GM21723 (cell line): ENCODE measurements around the gene DDX31.

Experiments
- ATAC-seq: cut with Tn5 transposase; IDR thresholded peaks from one replicate; pipeline ENCODE4 v1.9.1; 2021; ENCODE audit warnings: mild to moderate bottlenecking, moderate library complexity; ENCODE audit not compliant: unreplicated experiment

Gene DDX31

DNA sequence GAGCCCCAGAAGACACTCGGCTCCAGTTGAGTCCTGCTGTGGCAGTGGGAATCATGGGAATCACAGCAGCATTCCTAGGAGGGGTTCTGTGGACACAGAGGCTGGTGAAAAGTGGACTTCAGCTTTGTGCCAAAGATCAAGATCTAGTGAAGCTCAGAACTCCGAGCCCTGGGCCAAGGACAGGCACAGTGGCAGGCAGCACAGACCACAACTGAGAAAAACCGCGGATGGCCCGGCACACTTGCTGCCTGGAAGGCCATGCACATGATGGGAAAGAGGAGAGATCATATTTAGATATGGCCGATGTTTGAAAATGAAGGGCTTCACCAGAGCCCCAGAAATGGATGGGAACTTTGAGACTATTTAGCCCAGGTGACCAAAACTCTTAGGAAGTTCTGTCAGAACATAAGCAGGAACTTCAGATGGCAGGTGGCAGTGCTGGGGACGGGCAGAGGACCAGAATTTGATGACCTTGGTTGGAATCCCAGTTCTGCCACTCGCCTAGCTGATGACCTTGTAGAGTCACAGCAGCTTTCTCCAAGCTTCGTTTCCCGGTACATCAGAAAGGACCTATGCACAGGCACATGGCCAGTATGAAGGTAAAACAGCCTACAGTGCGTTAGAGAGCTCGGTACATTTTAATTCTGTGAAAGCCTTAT lies 69.3 kb downstream of the DDX31 start:
- no peak for ATAC-seq

- ATAC-seq: no peak
These were observed 72.6 kb downstream of the DDX31 start for GRCh38 chr9:132597073-132597775.

DNA sequence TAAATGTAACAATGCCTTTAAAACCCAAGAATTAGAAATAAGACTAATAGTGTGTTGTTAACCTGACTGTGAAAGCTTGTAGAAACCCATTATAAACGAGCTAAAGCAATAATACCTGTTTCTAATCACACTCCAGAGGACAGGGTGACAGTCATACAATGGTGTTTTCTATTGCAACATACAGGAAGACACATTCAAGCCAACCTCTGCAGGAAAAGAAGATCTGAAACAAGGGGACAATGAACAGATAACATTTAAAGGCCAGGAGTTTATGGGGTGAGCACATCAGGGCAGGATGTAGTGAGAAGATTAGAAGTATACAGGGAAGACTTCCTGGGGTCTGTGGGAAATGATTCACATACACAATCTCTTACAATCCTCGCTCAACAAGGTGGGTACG lies 73.6 kb downstream of the DDX31 start:
- ATAC-seq: no peak

DNA sequence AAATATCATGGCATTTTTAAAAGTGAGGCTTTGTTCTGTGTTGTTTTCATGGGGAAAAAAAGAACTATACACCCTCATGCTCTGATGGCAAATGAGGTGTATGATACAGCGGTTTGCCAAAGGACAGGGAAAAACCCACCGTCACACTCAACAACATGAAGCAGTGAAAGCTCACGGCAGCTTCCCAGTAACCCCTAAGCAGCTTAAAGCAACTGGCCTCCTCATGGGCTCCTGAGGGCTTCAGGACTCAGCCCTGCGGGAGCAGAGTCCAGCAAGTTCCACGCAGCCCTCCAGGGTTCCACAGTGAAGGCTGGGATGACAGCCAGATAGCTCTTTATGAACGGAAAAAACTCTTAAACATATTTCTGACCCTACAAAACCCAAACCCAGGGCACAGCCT lies 74.5 kb downstream of the DDX31 start:
- ATAC-seq: no peak

- no peak for ATAC-seq
These were observed 75.4 kb downstream of the DDX31 start for GRCh38 chr9:132594412-132594811.

- no peak for ATAC-seq
These were observed 77.3 kb downstream of the DDX31 start for GRCh38 chr9:132592451-132592850.

- no peak for ATAC-seq
These were observed 78.0 kb downstream of the DDX31 start for GRCh38 chr9:132591751-132592314.

DNA sequence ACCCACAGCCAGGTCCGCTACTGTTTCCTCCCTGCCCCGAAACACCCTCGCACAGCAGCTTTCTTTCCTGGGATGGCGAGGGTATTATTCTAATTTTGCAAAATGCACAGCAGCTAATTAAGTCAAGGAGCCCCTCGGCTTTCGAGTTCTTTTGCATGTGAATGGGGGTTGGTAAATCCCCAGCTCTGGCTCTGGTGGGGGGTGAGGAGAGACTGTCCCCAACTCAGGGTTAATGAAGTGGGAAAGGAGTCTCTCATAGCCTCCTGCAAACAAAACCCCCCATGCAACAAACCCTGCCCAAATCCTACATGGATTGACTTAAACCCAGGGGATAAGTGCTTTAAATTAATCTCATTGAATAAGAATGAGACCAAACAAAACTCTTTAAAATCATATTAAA lies 78.5 kb downstream of the DDX31 start:
- ATAC-seq: no peak

GRCh38 chr9:132590318-132591182 lies 79.2 kb downstream of the DDX31 start:
- ATAC-seq: no peak

- no peak for ATAC-seq
These were observed 79.8 kb downstream of the DDX31 start for GRCh38 chr9:132590037-132590317.

DNA sequence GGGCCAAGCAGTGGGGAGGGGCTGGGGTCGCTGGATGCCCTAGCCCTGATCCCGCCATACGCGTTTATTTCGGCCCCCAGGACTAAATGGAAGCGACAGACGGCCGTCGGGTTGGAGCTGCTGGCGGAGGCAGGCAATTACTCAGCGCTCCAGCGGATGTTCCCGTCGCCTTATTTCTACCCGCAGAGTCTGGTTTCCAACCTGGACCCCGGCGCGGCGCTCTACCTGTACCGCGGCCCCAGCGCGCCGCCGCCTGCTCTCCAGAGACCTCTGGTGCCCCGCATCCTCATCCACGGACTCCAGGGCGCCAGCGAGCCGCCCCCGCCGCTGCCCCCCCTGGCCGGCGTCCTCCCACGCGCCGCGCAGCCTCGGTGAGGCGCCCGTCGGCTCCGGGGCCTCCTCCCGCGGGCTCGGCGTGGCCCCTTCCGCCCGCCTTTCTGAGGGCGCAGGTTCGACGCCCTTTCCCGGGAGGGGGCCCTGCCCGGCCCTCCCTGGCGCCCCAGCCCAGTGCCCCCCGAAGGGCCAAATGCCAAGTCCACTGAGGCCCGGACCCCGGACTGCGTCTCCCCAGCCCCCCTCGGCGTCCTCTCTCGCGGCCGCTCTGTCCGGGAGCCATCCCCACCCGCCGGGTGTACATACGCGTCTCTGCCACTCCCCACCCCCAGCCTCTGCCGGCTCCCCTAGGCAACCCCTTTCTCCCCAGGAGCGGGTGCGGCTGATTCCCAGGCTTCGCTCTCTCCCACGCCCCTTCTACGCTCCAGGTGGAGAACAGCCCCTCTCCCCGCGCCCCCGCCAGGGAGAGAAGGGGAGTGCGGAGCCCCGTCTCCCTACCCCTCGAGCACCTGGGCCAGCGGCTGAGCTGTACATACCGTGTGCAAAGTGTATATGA lies 80.4 kb downstream of the DDX31 start:
- ATAC-seq: no peak

DNA sequence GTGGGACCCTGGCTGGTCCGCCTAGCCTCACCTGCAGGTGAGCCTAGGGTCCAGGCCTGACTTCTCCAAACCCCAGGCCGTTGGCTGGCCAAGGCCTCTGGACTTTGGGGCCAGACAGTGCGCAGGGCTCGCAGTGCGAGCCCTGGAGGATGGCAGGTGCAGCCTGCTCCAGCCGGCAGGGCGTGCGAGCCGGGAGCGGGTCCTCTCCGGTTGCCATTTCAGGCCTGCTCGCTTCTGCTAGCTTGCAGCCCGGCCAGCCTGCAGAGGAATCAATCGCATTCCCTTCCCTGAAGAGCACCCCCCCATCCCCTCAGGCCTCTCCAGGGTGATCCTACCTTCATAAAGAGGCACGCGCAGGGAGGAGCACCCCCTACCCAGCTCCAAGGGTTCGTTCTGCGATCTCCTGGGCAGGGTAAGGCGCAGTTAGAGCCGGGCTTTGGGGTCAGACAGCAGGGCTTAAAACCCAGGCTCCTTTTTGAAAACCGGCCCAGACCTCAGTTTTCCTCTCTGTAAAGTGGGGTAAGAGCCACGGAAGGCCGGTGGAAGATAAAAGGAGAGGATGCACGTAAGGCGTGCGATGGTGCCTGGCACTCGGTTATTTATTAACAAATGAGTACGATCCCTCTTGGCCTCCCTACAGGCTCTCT lies 81.2 kb downstream of the DDX31 start:
- no peak for ATAC-seq

DNA sequence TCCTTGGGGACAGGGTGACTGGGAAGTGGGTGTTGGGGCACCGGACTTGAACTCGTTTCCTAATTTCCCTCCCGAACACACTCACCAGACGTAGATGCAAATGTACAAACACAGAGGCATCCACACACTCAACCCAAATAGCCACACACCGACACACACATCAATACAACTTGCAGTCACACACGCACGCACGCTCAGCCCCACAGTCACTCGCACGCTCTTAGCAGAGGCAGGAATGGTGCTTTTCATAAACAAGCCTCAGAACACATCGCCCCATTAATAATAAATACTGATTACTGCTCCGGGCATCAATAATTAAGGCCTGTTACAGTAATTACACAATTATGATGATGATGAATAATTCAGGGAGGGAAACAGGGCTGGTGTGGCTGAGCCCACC lies 81.7 kb downstream of the DDX31 start:
- no peak for ATAC-seq

- ATAC-seq: no peak
These were observed 82.2 kb downstream of the DDX31 start for GRCh38 chr9:132587592-132587955.

DNA sequence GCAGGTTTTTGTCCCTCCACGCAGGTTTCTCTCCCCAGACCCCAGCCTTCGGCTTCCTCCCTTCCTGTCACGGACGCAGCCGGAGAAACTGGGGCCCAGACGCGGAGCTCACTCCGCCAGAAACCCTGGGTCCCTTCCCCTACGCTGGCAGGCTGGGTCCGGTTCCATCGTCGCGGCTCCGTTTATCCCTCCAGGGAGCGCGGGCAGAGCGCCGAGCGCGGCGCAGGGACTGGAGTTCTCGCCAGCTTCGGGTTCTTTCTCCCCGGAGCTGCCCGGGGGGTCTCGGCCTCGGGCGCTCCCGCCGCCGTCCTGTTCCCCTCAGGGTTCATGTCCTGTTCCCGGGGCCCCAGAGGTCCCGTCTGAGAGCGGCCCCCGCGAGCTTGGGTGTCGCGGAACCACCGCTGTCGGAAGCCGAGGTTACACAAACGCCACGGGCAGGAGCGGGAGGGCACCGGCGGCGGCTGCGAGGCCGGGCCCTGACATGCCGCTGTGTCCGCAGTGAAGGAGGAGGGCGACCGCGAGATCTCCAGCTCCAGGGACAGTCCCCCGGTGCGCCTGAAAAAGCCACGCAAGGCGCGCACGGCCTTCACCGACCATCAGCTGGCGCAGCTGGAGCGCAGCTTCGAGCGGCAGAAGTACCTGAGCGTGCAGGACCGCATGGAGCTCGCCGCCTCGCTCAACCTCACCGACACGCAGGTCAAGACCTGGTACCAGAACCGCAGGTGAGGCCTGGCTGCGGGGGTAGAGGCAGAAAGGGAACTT lies 82.8 kb downstream of the DDX31 start:
- ATAC-seq: no peak

GRCh38 chr9:132585954-132586829 lies 83.6 kb downstream of the DDX31 start:
- ATAC-seq: no peak

DNA sequence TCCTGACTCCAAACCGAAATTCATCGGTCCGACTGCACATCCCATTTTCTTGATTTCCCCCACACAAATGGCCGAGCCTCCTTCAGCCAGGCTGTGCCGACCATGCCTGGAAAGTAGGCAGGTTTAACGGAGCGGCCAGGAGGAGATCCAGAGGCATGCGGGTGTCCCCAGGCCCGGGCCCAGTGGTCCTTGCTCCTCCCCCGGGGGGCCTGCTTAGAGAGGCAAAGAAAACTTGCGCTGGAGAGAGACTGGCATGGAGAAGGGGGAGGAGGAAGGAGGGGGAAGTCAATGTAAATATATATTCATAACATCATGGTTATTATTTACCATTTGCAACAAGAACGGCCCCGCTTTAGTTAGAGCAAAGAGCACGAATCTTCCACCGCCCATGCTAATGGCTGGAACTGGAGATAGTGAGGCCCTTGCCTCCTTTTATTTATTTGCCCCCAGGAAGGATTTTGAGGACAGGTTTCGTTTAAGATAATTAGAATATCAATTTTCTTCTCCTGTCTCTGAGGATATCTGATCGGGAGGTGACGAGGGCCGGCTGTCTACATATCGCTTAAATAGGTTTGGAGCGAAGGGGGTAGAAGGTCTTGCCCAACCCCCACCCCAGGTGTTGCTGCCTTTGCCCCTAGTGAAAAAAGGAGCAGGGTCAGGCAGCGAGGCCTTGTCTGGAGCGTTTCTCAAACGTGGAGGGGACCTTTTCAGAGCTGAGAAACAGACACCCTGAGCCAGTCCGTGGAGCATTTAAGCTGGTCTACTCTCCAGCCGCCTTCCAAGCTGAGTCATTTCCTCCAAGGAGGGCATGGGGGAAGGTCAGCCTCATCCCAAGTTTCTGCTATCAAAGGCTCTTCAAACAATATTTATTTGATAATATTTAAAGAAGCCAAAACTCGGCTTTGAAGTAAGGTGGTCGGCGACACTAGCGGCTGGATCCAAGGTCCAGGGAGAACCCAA lies 84.9 kb downstream of the DDX31 start:
- ATAC-seq: no peak
